Measurements from ENCODE around the gene CACNB2.

- TF ChIP-seq POLR2A (IDR thresholded peaks at IDR 0.05; ENCODE audit: low read depth, low read length) (no peak), POLR2AphosphoS5 (IDR thresholded peaks at IDR 0.05; ENCODE audit: low read depth, low read length) (no peak), TAF1 (IDR thresholded peaks at IDR 0.05; ENCODE audit: low read depth, low read length) (no peak), PAX5 (IDR thresholded peaks at IDR 0.05; ENCODE audit: insufficient read depth, low read length, severe bottlenecking) (no peak), SPI1 (IDR thresholded peaks at IDR 0.05; ENCODE audit: low read depth, low read length) (no peak), POU2F2 (IDR thresholded peaks at IDR 0.05; ENCODE audit: low read depth, low read length) (no peak)
Observed at GRCh38 chr10:18377898-18378297, 237.7 kb downstream of the CACNB2 start.
